Measurements from ENCODE around the gene PITRM1. TPM values are rescaled to one million over a fixed set of nuclear protein-coding genes. Genes with fewer than 3 reads are reported as not detected.

The PITRM1 gene
- total and polyA plus RNA-seq, 9 donors, result 46.6 to 107 (median 73.7) TPM

- Histone ChIP-seq H3K4me1 (ENCODE audit: insufficient read depth) (no peaks in the 10 kb centered on the region), H3K4me3 (no peak overlapping the region), H3K27ac (no peak overlapping the region), H3K9me3 (no peaks in the 10 kb centered on the region), H3K36me3 (no peaks in the 10 kb centered on the region), H3K27me3 (no peaks in the 10 kb centered on the region)
- intact Hi-C loops (cut with DNase I), result loop anchor here in 3 of 4 donors (10.0 kb wide), 2 partner anchors 1568 to 1578 kb away; no protein-coding TSS in a partner anchor
- WGBS, 3 donors, result 85 to 88% (median 86%) methylated on average over 10 of the region's 10 CpGs
- TF ChIP-seq EP300 (IDR thresholded peaks at IDR 0.05) (no peak), CTCF (IDR thresholded peaks at IDR 0.05) (no peak), POLR2A (IDR thresholded peaks at IDR 0.05) (no peak)
- no peak for DNase-seq
These were observed 23.9 kb upstream of the PITRM1 start for GRCh38 chr10:3196482-3196881.

DNA sequence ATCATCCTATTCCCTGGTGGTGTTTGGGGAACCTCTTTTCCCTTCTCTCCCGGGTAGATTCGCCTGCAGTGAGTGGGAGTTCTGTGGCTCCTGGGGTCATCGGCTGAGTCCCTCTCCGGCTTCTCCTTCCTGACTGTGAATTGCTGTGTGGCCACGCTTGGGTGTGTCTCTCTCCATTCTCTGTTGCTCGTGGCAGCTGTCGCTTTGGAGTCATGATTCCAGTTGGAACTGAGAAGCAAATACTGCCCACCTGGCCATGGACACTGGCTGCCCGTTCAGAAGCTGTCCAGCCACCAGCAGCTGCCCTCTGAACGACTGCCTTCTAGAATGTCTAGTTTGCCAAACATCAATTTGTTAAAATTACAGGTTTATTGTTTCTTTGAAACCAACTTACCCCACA lies 23.1 kb upstream of the PITRM1 start:
- H3K4me3 ChIP-seq, result no peak overlapping the region
- no peaks in the 10 kb centered on the region for H3K9me3 ChIP-seq
- DNase-seq, result no peak
- no peak for TF ChIP-seq EP300 (IDR thresholded peaks at IDR 0.05)
- no peak for TF ChIP-seq POLR2A (IDR thresholded peaks at IDR 0.05)
- TF ChIP-seq CTCF (IDR thresholded peaks at IDR 0.05), result no peak
- intact Hi-C loops (cut with DNase I), result loop anchor here in 3 of 4 donors (10.0 kb wide), 2 partner anchors 1569 to 1579 kb away; no protein-coding TSS in a partner anchor
- no peak overlapping the region for H3K27ac ChIP-seq
- no peaks in the 10 kb centered on the region for H3K36me3 ChIP-seq
- H3K27me3 ChIP-seq, result no peaks in the 10 kb centered on the region
- no peaks in the 10 kb centered on the region for H3K4me1 ChIP-seq (ENCODE audit: insufficient read depth)
- 91 to 93% (median 91%) methylated on average over 9 of the region's 9 CpGs for WGBS, 3 donors

- Histone ChIP-seq H3K4me1 (ENCODE audit: insufficient read depth) (no peaks in the 10 kb centered on the region), H3K4me3 (no peak overlapping the region), H3K27ac (no peak overlapping the region), H3K9me3 (no peaks in the 10 kb centered on the region), H3K27me3 (no peaks in the 10 kb centered on the region), H3K36me3 (no peaks in the 10 kb centered on the region)
- TF ChIP-seq CTCF (IDR thresholded peaks at IDR 0.05), result no peak
- TF ChIP-seq POLR2A (IDR thresholded peaks at IDR 0.05), result no peak
- TF ChIP-seq EP300 (IDR thresholded peaks at IDR 0.05), result no peak
- intact Hi-C loops (cut with DNase I), result loop anchor here in 3 of 4 donors (10.0 kb wide), 2 partner anchors 1570 to 1580 kb away; no protein-coding TSS in a partner anchor
- 89% methylated on average over 11 of the region's 11 CpGs for WGBS, 3 donors
- DNase-seq, result no peak
These were observed 22.7 kb upstream of the PITRM1 start for GRCh38 chr10:3195286-3195685.

- H3K4me1 ChIP-seq (ENCODE audit: insufficient read depth), result no peaks in the 10 kb centered on the region
- no peaks in the 10 kb centered on the region for H3K36me3 ChIP-seq
- 96 to 98% (median 97%) methylated on average over 4 of the region's 4 CpGs for WGBS, 3 donors
- no peak overlapping the region for H3K27ac ChIP-seq
- H3K9me3 ChIP-seq, result no peaks in the 10 kb centered on the region
- DNase-seq, result no peak
- intact Hi-C loops (cut with DNase I), result loop anchor here in 3 of 4 donors (10.0 kb wide), 2 partner anchors 1570 to 1580 kb away; no protein-coding TSS in a partner anchor
- H3K4me3 ChIP-seq, result no peak overlapping the region
- no peaks in the 10 kb centered on the region for H3K27me3 ChIP-seq
- TF ChIP-seq EP300 (IDR thresholded peaks at IDR 0.05) (no peak), CTCF (IDR thresholded peaks at IDR 0.05) (no peak), POLR2A (IDR thresholded peaks at IDR 0.05) (no peak)
These were observed 22.3 kb upstream of the PITRM1 start for GRCh38 chr10:3194871-3195270.
